Subcutaneous abdominal adipose tissue (tissue), 5 donors: ENCODE data around the gene SARNP.

Experiments
- H3K27ac ChIP-seq: one replicate; pipeline ENCODE4 v1.7.0; 2013; ENCODE audit warnings: low read depth, mild to moderate bottlenecking, inconsistent platforms, low read length, moderate library complexity
- H3K27me3 ChIP-seq, 5 donors: one replicate each; pipeline ENCODE4 v1.7.0; 2013; ENCODE audit warnings: low read length in 5 of 5, inconsistent platforms in 1 of 5; ENCODE audit not compliant: control insufficient read depth in 5 of 5, insufficient read depth in 4 of 5
- H3K36me3 ChIP-seq, 5 donors: one replicate each; pipeline ENCODE4 v1.7.0; 2013; ENCODE audit warnings: low read length in 5 of 5; ENCODE audit not compliant: control insufficient read depth in 5 of 5, insufficient read depth in 5 of 5
- H3K4me1 ChIP-seq, 5 donors: one replicate each; pipeline ENCODE4 v1.7.0; 2013; ENCODE audit warnings: low read length in 5 of 5, mild to moderate bottlenecking in 3 of 5, moderate library complexity in 1 of 5; ENCODE audit not compliant: control insufficient read depth in 5 of 5, insufficient read depth in 5 of 5
- H3K4me3 ChIP-seq, 5 donors: one replicate each; pipeline ENCODE4 v1.7.0; 2013; ENCODE audit warnings: low read length in 5 of 5, low read depth in 1 of 5
- H3K9ac ChIP-seq, 5 donors: one replicate each; pipeline ENCODE4 v1.7.0; 2013; ENCODE audit warnings: low read length in 5 of 5, mild to moderate bottlenecking in 4 of 5, moderate library complexity in 3 of 5
- H3K9me3 ChIP-seq, 5 donors: one replicate each; pipeline ENCODE4 v1.7.0; 2013; ENCODE audit warnings: low read length in 5 of 5; ENCODE audit not compliant: control insufficient read depth in 5 of 5
- donor health status: healthy.
- donor health status: healthy.
- donor health status: healthy.
- donor health status: healthy.
- donor health status: healthy.

SARNP gene

GRCh38 chr12:55746174-55746912, 71.2 kb downstream of the SARNP start:
- no peak overlapping the region for H3K27ac ChIP-seq
- H3K27me3 ChIP-seq, result peaks cover 8 to 19% (median 9%) of the 10 kb centered on the region in 5 donors
- H3K4me1 ChIP-seq, result peaks cover 2 to 28% (median 20%) of the 10 kb centered on the region in 5 donors
- H3K9ac ChIP-seq, result no peak overlapping the region
- no peak overlapping the region for H3K4me3 ChIP-seq
- peaks cover 0 to 9% (median 4%) of the 10 kb centered on the region in 5 donors for H3K36me3 ChIP-seq
- H3K9me3 ChIP-seq, result no peaks in the 10 kb centered on the region

GRCh38 chr12:55745361-55746173, 72.0 kb downstream of the SARNP start:
- no peak overlapping the region for H3K27ac ChIP-seq
- H3K4me1 ChIP-seq, result peaks cover 2 to 27% (median 20%) of the 10 kb centered on the region in 5 donors
- H3K9ac ChIP-seq, result no peak overlapping the region
- peak overlapping the region in 3 of 5 donors; percentile 22 to 27 (median 25) for H3K4me3 ChIP-seq
- H3K36me3 ChIP-seq, result peaks cover 0 to 3% (median 0%) of the 10 kb centered on the region in 5 donors
- H3K27me3 ChIP-seq, result peaks cover 8 to 19% (median 9%) of the 10 kb centered on the region in 5 donors
- H3K9me3 ChIP-seq, result no peaks in the 10 kb centered on the region

GRCh38 chr12:55744340-55745030, 73.0 kb downstream of the SARNP start:
- Histone ChIP-seq H3K4me3 (peak overlapping the region; percentile 16 to 75 (median 66)), H3K27ac (no peak overlapping the region), H3K9ac (no peak overlapping the region), H3K9me3 (no peaks in the 10 kb centered on the region), H3K27me3 (peaks cover 8 to 19% (median 9%) of the 10 kb centered on the region in 5 donors), H3K36me3 (peaks cover 0 to 3% (median 0%) of the 10 kb centered on the region in 5 donors), H3K4me1 (peaks cover 2 to 27% (median 20%) of the 10 kb centered on the region in 5 donors)

- peaks cover 2 to 29% (median 20%) of the 10 kb centered on the region in 5 donors for H3K4me1 ChIP-seq
- H3K4me3 ChIP-seq, result peak overlapping the region; percentile 32 to 75 (median 70)
- H3K27me3 ChIP-seq, result peaks cover 8 to 19% (median 9%) of the 10 kb centered on the region in 5 donors
- H3K9ac ChIP-seq, result peak overlapping the region in 2 of 5 donors; percentile 38 to 64
- H3K9me3 ChIP-seq, result no peaks in the 10 kb centered on the region
- no peak overlapping the region for H3K27ac ChIP-seq
- peaks cover 0 to under 1% (median 0%) of the 10 kb centered on the region in 5 donors for H3K36me3 ChIP-seq
Measured at GRCh38 chr12:55743406-55744339, 73.9 kb downstream of the SARNP start.

GRCh38 chr12:55742719-55743405, 74.7 kb downstream of the SARNP start, which contains the start of gene GDF11:
TSS of gene GDF11 (plus strand) at chr12:55743122. CDS start at chr12:55743317, 195 bp downstream.
- Histone ChIP-seq H3K27ac (no peak within 1 kb of the TSS), H3K9ac (peak within 1 kb of the TSS in 2 of 5 donors; percentile 38 to 64), H3K27me3 (peaks cover 8 to 19% (median 9%) of the 10 kb centered on the region in 5 donors), H3K4me1 (peaks cover 2 to 37% (median 27%) of the 10 kb centered on the region in 5 donors), H3K9me3 (no peaks in the 10 kb centered on the region), H3K4me3 (peak within 1 kb of the TSS; percentile 52 to 75 (median 70)), H3K36me3 (no peaks in the 10 kb centered on the region)

GRCh38 chr12:55741931-55742680, 75.4 kb downstream of the SARNP start:
- peaks cover 2 to 44% (median 35%) of the 10 kb centered on the region in 5 donors for H3K4me1 ChIP-seq
- no peaks in the 10 kb centered on the region for H3K9me3 ChIP-seq
- no peak overlapping the region for H3K27ac ChIP-seq
- H3K36me3 ChIP-seq, result no peaks in the 10 kb centered on the region
- H3K9ac ChIP-seq, result no peak overlapping the region
- H3K4me3 ChIP-seq, result peak overlapping the region in 4 of 5 donors; percentile 43 to 52 (median 47)
- peaks cover 8 to 19% (median 9%) of the 10 kb centered on the region in 5 donors for H3K27me3 ChIP-seq

- no peaks in the 10 kb centered on the region for H3K36me3 ChIP-seq
- peaks cover 2 to 36% (median 29%) of the 10 kb centered on the region in 5 donors for H3K4me1 ChIP-seq
- no peak overlapping the region for H3K9ac ChIP-seq
- no peak overlapping the region for H3K27ac ChIP-seq
- H3K4me3 ChIP-seq, result peak overlapping the region in 3 of 5 donors; percentile 51 to 66 (median 58)
- no peaks in the 10 kb centered on the region for H3K9me3 ChIP-seq
- peaks cover under 1 to 8% (median 2%) of the 10 kb centered on the region in 5 donors for H3K27me3 ChIP-seq
Measured at GRCh38 chr12:55739025-55739378, 78.5 kb downstream of the SARNP start.
